Renal cortex interstitium (tissue), 11 donors: ENCODE data around the gene ZNF689. TPM values are rescaled to one million over a fixed set of nuclear protein-coding genes. Genes with fewer than 3 reads are reported as not detected.

Source experiments
- DNase-seq, 11 donors: peaks; one replicate each; pipeline ENCODE4 v3.0.0-alpha.2; 2013; ENCODE audit warnings: low read depth in 9 of 11, low spot score in 4 of 11; ENCODE audit errors: extremely low read depth in 1 of 11
- polyA plus RNA-seq, 3 donors: library from polyadenylated mRNA; unstranded; fragments of 120-200 nt; gene quantifications; one replicate each; pipeline ENCODE4 v1.2.1, GENCODE V29; 2013; ENCODE audit not compliant: insufficient read length in 3 of 3

ZNF689 gene
- polyA plus RNA-seq, 3 donors: 12.8 to 16.0 (median 14.7) TPM

DNA sequence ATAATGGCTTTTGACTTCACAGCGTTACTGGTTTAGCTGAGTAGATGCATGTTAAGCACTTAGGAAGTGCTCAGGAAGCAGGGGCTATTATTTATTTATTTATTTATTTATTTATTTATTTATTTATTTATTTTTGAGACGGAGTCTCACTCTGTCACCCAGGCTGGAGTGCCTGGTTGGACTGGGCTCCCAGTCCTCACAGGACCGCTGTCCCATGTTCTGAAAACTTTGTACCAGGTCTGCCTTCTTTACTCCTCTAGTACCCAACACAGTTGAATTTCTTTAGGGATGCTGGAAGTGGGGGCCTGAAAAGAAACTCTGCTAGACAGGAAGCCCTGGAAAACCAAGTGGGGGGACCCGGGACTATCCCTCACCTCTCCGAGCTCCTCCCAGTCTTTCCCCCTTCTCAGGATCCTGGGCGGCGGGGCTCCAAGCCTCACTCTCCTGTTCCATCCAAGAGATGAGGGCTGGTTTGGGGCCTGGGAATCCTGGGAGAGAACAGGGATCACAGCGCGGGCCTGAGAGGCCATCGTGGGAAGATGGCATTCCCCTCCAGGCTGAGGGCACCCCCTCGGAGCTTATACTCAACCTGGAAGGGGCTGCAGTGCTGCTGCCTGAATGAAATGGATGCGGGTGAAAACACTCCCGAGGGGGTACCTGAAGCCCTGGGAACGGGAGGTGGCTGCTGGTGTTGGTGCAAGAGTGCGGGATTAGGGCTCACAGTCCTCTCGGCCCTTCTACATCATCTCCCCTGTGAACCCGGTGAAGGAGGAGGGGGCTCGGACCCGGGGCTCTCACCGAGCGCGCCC, 39.3 kb downstream of the ZNF689 start:
- DNase-seq: peak in 1 of 11 donors; percentile 42

DNA sequence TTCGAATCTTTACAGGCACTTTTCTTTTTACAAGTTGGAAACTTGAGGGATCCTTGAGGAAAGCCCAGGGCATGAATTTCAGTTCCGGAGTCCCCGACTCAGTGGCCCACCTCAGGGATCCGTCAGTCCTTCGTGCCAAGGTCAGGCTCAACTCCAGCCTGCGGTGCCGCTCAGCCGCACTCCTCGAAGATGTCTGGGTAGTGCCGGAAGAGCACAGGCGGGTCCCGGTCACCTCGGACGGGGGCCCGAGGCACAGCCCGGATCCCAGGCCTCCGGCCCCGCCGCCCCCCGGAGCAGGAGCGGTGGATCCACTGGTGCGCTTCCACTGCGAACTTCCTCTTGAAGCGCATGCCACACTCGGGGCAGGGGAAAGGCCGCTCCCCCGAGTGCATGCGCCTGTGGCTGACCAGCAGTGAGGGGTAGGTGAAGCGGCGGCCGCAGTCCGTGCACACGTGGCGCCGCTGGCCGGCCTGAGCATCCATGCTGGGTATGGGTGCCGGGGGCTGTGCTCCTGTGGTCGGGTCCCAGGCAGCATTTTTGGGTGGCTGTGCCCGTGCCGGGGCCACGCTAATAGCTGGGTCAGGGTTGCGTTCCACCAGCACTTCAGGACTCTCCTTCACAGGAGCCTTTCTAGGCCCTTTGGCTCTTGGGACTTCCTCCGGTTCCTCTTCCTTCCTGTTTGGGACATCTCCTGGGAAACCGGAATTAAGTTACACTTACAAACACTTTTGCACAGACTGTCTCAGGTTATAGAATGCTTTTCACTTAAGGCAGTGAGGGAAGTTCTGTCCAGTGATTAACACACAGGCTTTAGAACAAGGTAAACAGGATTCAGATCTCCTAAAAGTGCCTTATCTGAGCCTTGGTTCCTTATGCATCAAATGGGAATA, 40.2 kb downstream of the ZNF689 start:
- DNase-seq: peak in 1 of 11 donors; percentile 24

DNA sequence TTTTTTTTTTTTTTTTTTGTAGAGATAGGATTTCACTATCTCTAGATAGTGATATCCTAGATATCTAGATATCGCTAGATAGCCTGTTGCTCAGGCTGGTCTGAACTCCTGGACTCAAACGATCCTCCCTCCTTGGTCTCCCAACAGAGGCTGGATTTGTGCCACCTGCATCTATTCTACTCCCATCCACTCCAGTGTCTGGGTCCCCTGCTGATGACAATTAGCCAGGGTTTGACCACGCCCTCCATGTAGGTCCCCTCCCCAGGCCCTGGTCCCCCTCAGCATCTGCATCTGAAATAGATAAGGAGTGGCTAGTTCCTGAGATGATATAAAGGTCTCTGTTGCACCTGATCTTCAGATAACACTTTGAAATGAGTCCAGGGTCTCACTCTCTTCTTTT, 40.9 kb downstream of the ZNF689 start:
- DNase-seq: no peak

DNA sequence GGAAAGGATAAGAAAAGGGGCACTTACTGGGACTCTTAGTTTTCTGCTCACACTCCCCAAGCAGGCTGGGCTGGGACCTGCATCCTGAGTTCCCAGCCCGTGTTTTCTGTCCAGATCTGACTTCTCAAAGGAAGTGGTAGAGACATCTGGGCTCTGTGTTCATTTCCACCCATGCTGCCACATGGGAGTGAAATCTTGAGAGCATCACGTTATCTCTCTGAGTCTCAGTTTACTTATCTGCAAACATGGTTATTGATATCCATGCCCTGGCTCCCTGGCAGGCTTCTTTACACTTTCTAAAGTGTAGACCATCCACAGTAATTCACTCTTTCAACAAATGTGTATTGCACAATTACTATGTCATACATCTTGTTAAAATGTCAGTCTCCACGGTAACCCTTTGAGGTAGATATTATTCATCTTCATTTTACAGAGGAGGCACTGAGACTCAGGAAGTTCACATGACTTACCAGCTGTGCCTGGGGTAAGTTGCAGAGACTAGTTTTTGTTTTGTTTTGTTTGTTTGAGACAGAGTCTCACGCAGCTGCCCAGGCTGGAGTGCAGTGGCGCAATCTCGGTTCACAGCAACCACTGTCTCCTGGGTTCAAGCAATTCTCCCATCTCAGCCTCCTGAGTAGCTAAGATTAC, 42.1 kb downstream of the ZNF689 start:
- DNase-seq: no peak

DNA sequence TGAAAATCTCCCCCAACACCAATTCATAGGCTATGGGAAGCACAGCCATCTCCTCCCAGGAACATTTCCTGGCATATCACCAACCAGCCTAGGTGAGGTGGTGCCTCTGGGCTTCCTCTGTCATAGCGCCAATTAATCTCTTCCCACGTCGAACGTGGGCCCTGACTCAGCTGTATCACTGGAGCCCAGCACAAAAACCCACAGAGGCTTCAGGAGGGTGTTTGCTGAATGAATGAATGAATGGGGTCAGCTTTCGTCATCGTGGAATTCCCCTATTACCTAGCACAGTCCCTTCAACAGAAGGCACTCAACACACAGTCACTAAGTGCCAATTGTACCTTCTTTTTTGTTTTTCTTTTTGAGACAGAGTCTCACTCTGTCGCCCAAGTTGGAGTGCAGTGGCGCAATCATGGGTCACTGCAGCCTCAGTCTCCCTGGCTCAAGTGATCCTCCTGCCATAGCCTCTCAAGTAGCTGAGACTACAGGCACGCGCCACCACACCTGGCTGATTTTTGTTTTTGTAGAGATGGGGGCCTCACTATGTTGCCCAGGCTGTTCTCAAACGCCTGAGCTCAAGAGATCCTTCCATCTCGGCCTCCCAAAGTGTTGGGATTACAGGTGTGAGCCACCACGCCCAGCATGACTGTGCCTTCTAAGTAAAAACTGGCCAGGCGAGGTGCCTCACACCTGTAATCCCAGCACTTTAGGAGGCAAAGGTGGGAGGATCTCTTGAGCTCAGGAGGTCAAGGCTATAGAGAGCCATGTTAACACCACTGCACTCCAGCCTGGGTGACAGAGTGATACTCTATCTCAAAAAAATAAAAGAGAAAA, 42.8 kb downstream of the ZNF689 start:
- DNase-seq: no peak

DNA sequence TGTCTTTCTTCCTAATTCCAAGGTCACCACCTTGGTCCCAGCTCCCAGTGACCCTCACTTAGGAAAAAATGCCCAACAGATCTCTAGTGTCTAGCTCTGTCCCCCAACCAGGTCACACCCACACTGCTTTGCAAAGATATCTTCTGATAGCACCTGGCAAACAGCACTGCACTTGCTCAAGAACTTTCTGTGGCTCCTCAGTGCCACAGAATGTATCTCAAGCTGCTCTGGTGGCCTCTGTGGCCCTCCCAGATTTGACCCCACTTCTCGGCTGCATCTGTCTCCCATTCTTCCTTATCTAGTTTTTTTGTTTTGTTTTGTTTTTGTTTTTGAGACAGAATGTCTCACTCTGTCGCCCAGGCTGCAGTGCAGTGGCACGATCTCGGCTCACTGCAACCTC, 43.7 kb downstream of the ZNF689 start:
- no peak for DNase-seq

DNA sequence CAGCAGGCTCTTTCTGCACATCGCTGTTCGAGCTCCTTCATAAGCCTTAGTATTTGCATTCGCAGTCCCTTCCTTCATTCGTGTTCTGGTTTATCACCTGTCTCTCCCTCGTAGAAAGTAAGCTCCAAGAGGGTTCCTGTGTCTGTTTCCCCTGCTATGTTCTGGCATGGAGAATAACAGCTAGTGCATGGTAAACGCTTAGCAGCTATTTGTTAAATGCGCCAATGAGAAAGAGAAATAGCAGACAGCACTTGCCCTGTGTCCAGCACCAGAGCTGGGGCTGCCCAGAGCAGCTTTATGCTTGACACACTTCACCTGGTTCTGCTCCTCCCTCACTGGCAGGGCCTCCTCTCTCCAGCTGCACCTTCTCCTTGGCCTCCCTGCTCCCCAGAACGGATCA, 44.2 kb downstream of the ZNF689 start:
- no peak for DNase-seq

DNA sequence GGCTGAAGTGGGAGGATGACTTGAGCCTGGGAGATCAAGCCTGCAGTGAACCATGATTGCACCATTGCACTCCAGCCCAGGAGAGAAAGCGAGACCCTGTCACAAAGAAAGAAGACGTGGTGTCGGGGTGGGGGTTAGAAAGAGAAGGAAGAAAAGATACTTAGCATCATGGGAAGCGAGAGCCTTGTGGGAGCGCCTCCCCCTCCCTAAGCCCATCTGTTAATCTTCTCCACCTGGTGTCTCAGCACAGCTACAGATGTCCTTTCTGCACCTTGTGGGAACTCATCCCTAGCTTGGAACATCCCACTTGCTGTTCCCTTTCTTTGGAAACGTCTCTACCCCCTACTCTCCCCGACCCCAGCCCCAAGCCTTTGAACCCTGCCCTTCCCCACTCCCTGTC, 44.7 kb downstream of the ZNF689 start:
- no peak for DNase-seq

DNA sequence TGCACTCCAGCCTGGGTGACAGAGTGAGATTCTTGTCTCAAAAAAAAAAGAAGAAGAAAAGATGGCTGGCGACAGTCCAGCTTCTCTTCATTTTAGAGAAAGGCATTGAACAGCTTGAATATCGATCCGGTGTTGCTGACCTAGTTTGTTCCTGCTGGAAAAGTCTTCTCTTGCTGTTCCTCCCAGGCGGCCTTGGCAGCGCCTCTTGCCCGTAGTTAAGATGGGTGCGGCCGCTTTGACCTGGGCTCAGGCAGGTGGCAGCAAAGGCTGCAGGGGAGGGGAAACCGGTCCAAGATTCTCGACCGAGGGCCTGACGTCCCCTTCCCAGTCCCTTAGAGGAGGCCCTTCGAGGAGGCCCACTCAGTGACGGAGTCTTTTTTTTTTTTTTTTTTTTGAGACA, 48.2 kb downstream of the ZNF689 start:
- DNase-seq: no peak

DNA sequence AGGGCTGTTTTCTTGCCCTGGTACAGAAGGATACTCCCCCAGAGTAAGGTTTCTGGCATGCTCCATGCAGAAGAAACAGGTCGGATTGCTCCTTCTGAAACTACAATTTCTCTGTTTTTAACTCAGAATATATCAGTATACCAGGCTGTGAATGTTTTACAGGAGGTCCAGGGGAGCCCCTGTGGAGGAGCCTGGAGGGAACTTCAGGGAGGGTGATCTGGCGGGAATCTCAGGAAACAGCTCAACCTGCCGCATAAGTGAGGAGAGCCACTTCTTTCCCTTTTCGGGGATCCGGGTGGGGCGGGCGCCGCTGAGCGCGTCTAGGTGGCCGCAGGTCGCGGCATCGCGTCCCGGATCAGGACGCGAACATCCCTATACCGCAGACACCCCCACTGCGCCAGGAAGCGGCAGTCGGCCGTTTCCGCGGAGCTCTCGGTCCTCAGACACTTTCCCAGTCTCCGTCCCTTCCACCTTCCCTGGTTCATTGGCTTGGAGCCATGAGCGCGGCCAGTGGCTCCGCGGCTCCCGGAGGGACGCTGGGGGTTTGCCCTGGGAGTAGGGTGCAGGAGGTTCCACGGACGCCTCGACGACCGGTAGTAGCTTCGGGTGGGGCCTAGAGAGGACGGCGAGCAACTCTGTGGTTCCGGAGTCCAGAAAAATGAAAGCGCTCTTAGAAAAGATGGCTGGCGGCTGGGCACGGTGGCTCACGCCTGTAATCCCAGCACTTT, 48.9 kb downstream of the ZNF689 start:
- peak in 1 of 11 donors; percentile 28 for DNase-seq

DNA sequence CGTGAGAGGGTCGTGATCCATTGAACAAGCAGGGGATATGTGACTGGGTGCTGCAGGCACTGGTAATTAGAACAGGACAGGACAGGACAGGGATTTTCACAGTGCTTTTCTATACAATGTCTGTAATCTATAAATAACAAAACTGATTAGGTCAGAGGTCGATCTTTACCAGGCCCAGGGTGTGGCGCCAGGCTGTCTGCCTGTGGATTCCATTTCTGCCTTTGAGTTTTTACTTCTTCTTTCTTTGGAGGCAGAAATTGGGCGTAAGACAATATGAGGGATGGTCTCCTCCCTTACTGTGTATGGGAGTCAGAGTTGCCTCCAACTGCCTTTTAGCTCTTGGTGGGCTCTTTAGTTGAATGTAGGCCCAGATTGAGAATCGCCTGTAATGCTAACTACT, 50.5 kb downstream of the ZNF689 start:
- DNase-seq: no peak

DNA sequence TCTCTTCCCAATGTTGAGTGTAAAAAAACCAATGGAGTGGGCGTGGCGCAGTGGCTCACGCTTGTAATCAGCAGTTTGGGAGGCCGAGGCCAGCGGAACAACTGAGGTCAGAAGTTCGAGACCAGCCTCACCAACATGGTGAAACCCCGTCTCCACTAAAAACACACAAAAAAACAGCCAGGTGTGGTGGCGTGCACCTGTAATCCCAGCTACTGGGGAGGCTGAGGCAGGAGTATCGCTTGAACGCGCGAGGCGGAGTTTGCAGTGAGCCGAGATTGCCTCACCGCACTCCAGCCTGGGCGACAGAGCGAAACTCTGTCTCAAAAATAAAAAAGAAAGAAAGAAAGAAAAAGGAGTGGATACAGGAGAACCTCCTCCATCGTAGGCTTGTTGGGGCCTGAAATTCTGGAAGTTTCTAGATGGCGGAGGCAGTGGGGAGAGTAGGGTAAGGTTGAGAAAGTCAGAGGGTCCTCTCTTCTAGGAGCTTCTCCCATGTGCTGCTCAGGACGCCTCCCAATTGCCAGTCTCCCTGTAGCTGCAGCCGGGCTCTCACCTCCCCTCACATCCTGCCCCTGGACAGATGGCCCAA, 51.3 kb downstream of the ZNF689 start:
- no peak for DNase-seq

DNA sequence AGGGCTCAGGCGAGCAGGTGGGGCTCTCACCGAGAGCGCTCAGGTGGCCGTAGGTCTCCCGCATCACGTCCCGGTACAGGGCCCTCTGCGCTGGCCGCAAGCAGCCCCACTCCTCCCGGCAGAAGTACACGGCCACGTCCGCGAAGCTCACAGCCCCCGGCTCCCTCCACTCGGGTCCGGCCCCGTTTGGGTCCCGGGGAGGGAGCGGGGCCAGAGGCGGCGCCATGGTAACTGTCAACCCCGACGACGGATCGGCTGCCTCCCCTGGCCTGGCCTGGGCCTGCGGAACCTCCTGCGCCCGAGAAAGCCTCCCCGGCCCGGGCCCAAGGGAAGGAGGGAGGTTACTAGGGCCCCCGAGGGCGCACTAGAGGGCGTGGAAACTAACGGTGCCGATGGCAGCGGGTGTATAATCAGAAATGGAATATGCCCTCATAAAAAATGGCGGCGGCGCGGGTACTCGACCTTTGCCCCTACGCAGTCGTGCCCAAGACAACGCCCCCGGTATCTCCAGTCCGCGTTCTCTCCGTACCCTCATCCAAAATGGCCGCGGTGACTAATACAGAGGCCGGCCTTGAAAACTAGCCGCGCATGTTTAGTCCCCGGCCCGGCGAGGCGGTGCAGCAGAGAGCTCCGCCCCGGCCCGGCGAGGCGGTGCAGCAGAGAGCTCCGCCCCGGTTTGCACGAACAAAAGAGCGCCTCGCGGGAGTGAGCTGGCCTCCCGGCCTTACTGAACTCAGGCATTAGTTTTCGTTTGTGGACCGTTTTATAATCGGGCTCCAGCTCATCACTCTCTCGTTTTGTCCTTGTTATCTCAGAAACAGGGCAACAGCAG, 52.0 kb downstream of the ZNF689 start, which contains the start of gene ZNF764:
Gene ZNF764 (minus strand): TSS at position 418 of the 832 bp plus-strand sequence. CDS start 192 bp downstream, at position 226.
- DNase-seq: peak; percentile 80 to 98 (median 94)

DNA sequence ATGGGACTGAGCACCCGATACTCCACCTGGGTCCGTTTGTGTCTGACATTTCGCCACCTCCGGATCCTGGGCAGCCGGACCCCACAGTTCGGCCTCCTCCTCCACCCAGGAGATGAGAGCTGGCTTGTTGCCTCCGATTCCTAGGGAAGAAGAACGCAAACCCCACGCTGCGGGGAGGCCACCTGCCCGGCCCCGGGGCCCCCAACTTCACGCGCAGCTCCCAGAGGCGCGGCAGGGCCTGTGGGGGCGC, 52.6 kb downstream of the ZNF689 start:
- no peak for DNase-seq

DNA sequence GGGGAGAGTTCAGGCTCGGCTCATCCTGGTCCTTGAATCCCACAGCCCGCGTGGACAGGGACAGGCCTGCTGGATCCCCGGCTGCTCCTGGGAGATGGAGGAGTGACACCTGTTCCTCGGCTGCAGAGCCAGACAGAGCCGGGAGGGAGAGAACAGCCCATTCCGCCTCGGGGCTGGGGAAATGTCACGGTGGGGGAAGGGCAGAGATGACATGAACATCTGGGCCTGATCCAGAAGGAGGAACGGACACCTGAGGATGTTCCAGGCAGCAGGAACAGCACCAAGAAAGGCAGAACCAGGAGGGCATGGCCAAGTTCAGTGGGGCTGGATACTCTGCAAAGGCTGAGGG, 54.1 kb downstream of the ZNF689 start:
- DNase-seq: no peak

DNA sequence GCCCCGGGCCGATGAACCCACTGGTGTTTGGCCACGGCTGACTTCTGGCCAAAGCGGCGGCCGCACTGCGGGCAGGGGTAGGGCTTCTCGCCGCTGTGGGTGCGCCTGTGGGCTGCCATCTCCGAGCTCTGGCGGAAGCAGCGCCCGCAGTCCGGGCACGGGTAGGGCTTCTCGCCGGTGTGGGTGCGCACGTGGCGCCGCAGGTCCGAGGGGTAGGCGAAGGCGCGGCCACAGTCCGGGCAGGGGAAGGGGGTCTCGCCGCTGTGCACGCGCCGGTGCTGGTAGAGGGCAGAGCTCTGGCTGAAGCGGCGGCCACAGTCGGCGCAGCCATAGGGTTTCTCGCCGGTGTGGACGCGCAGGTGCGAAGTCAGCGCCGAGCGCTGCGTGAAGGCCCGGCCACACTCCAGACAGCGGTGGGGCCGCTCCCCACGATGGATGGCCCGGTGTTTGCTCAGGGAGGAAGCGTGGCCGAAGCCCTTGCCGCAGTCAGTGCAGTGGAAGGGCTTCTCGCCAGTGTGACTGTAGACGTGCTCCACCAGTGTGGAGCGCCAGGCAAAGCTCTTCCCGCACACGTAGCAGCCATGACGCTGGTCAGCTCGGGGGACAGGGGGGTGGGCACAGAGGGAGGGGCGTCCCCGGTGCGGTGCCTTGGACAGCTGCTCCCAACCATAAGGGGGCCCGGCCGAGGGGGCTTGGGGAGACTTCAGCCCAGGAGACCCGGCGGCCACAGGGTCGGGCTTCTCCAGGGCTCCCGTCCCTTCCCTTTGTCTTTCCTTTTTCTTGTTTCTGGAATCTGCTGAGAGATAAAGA, 54.7 kb downstream of the ZNF689 start:
- DNase-seq: no peak
